ENCODE data around the gene EZR.
"Not testable (repeated sequence)": the region's sequence is repeated elsewhere in the genome, so short reads cannot be mapped to it uniquely, and the experiment has no call there.

Gene EZR

DNA sequence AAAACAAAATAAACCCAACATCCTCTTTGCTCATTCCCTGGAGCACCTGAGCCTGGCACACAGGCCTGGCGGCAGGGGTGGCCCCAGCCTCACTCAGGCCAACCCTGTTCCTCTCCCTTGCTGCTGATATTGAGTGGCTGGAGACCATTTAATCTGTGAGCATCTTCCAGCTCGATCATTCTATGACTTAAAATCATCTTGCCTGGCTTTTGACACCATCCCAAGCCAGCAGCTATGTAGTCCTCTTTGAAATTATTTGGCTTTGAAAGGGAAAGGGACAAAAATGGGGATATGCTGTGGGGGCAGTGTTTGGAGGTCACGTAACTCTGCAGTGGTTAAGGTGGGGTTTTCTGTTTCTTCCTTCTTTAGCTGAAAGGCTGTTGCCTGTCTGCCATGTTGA lies 22.8 kb downstream of the EZR start:
- no peak for DNase-seq

DNA sequence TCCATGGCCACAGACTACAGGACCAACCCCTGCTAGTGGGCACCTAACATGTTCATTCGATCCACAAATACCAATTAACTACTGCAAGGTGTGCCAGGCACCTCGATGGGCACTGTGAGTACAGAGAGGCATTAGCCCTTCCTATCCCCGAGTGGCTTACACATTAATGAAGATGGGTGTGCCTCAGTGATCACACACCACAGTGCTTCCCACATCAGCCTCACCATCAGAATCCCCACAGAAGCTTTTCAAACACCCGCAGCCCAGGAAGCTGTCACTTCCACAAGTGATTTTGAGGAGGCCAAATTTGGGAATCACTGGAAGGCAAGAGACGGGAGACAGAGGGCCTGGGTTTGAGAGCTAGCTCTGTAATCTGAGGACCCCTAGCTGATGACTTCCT lies 23.7 kb downstream of the EZR start:
- no peak for DNase-seq

DNA sequence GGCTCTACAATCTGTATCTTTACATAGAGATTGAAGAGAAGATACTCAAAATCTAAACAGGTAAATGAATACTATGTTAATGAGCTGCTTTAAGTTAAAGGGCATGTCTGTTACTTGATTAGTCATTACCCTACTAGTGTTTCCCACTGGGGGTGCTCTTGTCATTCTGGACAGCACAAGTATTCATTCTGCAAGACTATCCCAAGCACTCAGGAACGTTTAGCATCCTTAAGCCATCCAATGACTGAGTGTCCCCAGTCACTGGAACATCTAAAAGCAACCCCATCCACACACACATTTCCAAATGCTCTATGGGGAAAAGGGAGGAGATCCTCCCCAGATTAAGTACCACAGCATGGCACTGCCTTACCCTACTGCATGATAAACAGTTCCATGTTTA lies 25.7 kb downstream of the EZR start:
- no peak for DNase-seq

DNA sequence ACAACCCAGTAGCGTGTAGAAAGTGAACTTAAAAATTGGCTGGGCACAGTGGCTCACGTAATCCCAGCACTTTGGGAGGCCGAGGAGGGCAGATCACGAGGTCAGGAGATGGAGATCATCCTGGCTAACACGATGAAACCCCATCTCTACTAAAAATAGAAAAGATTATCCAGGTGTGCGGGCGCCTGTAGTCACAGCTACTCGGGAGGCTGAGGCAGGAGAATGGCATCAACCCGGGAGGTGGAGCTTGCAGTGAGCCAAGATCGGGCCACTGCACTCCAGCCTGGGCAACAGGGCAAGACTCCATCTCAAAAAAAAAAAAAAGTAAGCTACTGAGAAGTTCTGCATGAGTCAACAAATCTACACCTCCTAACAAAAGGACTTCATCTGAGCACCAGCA lies 26.7 kb downstream of the EZR start:
- DNase-seq, result not testable (repeated sequence)

DNA sequence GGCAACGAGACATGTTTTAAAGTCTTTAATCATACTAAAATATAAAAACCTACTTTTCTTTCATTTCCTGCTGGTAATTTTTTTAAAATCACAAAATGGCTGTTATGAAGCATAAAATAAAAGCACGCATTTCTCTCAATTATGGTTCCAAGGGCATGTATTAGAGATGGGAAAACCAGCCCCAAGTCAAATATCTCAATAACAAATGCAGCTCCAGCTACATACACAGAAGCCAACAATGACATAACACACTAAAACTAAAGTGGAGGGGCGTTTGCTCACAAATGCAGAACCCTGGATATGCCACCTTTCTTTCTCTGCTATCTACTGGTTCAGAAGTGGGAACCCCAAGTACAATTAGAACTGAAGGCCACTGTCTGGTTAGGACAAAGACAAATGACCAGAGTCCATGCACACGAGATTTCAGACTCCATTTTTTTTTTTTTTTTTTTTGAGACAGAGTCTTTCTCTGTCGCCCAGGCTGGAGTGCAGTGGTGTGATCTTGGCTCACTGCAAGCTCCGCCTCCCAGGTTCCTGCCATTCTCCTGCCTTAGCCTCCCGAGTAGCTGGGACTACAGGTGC lies 27.8 kb downstream of the EZR start:
- DNase-seq, result no peak

DNA sequence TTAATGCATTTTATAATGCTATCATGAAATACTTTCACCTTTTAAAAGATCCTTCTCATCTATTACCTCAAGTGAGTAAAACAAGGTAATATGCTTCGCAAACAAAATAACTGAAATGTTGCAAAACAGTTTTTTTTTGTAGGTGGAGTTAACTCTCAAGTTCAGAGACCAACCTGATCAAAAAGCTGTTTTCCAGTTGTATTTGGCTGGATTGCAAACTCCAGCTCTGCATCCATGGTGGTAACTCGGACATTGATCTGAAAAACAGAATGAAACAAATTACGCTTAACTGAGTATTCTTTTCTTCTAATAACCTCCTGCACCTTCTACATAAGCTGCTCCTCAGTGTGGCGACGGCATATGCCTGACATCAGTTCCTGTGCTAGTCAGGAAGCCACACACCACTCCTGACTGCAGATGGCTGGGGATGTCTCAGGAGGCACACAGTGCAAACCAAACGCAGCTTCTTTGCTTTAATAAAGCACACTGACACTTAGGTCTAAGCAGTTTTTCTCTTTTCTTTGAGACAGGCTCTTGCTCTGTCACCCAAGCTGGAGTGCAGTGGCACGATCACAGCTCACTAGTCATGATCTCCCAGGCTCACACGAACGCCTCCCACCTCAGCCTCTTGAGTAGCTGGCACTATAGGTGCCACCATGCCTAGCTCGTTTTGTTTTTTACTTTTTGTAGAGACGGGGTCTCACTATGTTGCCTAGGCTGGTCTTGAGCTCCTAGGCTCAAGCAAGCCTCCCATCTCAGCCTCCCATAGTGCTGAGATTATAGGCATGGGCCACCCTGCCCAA lies 29.9 kb downstream of the EZR start:
- DNase-seq, result no peak

DNA sequence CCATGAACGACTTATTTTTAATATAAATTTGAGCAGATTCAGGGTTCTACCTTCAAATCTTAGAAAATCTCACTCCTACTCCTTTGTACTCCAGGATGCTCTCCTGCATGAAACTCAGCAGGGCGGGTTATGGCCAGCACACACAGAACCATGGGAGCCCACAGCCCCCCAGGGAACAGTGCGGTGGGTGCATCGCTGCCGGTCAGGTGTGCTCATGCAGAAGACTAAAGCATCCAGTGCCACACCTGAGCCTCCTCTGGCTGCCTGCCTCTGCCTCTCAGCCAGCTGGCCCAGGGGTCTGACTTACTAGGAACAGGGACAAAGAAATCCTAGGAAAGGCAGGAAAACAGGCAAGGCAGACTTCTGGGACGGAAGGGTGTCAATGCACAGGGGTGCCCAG lies 31.8 kb downstream of the EZR start:
- DNase-seq, result no peak

DNA sequence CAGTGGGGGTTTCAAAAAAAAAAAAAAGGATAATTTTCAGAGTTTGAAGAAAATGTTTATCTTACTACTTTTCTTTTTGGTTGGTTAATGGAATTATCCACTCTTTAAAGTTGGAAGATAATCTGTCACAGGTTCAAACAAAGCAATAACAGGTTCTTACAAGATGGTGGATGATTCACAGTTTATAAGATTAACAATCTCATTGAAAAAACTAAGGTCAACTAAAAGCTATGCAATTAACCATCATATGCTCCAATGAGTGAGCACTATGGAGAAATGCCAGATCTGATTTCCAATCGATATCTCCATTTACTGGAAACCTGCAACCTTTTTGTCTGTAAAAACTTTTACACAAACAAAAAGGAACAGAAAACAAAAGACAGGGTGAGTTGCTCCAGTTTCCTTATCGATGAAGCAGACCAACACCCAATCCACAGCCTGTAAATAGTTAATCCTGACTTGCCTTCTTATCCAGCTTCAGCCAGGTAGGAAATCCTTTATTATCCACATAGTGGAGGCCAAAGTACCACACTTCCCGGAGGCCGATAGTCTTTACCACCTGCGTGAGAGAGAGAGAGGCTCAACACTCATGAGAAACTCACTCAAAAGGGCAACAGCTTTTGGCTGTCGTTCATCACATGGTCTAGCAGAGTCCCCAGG lies 32.4 kb downstream of the EZR start:
- no peak for DNase-seq

DNA sequence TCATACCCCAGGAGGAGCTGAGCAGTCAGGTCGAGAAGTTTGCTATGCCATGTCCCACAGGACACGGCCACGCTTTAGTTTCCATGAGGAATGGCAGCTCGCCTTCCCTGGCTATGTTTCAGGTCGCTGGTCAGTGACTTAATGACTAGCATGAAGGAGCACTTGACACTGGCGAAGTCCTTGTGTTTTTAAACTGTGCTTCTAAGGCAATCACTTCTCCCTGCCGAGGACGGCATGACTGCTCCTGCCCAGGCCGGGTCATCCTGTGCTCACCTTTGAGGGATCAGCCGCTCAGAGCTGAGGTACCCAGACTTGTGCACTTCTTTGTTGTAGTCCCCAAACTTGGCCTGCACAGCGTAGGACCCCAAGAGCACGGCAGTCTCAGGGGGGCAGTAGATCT lies 34.1 kb downstream of the EZR start:
- no peak for DNase-seq

DNA sequence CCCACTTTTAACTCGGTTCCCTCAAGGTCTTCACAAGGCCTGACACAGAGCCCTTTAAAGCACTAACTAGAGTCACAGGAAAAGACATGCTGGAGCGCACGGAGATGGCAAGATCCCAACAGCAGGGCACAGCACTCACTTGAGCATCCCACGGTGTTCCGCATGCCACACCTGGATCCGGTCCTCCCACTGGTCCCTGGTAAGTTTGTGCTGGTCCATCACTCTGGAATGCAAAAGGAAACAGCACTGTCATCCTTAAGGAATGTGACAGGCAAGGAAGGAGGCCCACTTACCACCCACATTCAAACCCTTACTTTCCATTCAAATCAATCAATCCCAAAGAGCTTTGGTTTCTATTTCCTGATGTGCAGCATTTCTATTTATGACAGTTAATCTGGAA lies 34.7 kb downstream of the EZR start:
- no peak for DNase-seq

DNA sequence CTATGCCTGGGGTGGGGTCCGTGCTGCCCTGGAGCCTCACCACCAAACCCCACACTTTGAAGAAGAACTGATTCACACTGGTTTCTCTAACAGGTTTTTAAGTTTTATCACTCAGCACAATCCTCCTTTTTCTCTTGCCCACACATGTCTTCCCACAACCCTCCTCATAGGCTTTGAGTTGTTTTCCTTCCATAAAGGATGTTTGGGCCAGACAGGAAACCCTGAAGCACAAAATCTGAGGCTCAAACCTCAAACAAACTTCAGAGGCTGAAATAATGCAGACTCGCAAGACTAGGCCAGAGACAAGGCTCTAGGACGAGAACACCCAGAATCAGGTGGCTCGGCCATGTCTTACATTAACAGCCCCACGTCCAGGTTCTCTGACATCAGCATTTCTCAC lies 35.3 kb downstream of the EZR start:
- DNase-seq, result no peak

DNA sequence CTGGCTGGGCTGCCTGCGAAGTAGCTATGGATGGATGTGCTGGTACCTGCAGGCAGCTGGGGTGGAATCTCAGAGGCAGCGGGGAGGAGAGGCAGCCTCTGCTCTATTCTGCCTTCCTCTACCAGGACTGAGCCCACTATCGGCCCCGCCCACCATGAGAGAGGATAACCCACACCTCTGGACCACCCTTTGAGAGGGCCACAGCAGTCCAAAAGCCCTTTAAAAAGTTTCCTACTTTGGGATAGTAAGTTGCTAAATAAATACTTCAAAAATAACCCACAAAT lies 36.1 kb downstream of the EZR start:
- no peak for DNase-seq

DNA sequence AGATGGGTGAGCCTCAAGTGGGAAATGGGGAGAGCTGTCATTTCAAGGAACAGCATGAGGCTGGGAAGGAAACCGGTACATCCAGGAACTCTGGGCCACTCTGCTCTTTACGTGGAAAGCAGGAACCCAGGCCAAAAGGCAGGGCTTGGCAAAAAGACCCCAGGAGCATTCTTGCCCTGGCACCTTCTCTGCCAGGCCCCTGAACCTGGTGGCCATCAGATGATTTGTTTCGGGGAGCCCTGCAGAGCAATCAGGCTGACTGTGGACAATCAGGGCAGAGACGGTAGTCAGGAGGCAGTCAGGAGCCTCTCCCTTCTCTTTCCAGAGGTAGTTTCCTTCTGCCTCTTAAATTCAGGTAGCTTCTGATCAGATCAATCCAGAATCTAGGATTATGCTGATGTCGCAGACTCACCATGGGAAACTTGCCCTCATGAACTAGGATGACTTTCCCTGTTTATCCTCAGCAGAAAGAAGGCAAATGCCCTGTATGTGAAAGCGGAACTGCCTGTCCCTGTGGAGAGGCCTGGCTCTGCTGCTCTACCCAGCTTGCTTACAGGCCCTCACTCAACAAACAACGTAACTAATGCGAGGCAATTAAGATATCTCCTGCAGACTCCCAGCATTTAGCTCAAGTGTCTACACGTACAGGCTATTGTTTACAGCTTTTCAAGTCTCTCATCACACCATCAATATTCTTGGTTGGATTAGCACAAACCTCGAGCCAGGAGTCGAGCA lies 36.6 kb downstream of the EZR start:
- no peak for DNase-seq

DNA sequence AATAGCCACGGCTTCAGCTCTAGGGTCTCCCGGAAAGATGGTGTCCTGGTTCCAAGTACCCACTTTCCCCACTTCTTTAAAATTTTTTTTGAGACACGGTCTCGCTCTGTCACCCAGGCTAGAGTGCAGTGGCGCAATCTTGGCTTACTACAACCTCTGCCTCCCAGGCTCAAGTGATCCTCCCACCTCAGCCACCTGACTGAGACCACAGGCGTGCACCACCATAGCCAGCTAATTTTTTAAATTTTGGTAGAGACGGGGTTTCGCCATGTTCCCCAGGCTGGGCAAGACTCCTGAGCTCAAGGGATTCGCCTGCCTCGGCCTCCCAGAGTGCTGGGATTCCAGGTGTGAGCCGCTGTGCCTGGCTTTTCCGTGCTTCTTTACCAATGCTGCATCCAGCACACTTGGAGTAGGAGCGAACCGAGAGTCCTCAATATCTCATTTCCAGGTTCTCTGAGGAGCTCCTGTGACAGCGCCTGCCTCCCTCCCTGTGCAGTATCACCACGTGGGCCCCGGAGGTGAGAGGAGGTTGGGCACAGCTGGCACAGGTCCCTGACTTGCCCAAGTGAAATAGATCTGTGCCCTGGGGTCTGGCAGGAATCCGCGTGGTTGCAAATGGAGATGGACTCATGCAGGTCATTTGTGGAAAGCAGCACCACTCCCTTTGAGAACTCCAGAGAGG lies 37.3 kb downstream of the EZR start:
- DNase-seq, result no peak

DNA sequence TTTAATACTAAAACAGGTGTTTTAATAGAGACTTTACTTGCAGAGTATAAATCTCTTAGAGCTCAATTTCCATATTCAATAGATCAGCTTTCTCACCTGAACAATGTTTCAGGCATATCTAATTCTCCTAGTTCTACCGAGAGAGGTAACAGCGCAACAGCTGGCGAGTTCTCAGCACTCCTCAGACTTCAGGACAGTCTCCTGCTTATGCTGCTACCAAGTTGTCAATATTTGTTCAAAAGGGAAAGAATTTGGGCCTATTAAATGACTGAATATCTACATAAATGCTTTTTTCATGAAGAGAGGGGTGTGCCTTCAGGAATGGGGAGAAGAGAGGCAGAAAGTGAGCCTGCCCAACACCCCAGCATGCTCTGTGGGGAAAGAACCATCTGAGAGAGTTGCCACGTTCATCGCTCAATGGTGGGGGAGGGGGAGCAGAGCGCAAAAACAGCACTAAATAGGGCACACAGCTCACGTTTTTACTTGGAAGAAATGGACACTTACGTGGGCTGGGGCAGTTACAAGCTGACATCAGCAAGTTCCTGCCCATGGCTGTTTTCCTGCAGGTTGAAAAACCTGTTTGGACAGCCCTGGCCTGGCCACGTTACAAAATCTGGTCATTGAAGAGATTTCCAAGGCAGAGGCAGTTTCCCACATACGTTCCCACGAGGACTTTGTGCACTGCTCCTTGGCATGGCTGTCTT lies 38.0 kb downstream of the EZR start:
- no peak for DNase-seq

DNA sequence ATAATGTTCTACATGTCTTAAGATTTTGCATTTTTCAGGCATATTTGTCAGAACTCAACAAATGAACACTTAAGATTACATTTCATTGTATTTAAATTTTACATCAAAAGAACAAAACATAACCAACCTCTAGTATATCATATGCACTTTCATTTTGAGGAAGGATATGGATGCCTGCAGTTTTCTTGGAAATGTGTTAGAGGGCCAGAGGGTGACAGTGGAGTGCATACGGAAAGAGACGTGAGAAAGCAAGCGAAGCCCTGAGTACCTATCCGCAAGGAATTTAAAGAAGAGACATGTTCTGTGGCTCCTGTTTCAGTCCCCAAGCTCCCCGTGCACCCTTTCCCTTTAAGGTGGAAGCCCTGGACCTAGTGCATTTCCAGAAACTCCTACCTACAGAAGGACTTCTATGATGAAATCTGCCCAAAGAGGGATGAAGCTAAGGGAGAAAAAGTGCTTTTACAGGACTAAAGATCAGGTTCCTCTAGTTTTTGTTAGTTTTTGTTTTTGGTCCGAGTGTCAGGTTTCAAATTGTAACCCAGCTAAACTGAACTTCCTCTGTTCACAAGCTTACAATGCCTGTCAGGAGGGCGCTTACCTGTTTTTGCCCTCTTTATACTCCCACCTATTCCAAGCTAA lies 38.8 kb downstream of the EZR start:
- DNase-seq, result no peak

DNA sequence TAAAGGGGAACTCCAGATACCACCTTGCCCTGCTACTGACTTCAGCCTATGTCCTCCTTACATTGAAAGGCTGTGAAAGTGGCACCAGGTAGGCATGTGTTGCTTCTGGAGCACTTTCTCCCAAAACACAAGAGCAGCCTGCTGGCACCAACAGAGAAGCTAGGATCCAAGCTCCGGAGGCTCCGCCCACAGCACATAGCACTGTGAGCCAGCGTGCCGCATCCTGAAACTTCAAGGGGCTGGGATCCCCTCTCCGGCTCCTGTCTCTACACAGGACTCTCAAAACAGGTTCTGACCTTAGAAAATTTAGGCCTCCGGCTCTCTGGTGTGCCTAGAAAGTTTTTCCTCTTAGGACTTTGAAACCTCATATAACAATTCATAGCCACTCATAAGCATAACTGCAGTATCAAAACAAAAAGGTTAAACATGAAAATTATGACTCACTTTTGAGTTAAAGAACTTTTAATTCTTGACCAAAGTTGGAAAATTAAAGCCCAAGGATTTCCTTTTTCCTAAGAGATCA lies 41.1 kb downstream of the EZR start:
- DNase-seq, result no peak

DNA sequence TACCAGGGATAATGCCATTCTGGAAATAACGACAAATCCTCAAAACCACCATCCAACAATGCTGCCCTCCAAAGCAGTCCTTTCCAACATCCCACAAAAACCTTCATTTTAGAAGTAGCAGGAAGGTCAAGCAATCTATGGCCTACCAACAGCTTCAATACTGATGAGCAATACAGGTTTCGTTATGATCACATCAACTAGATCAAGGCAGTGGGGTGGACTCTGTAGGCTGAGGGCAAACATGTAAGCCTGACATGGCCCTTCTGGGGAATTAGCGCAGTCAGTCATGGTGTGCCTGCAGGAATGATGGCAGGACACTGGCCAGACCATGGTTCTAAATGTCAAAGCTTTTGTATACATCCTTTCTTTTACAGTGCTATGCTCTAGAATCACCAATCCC lies 41.7 kb downstream of the EZR start:
- DNase-seq, result no peak

DNA sequence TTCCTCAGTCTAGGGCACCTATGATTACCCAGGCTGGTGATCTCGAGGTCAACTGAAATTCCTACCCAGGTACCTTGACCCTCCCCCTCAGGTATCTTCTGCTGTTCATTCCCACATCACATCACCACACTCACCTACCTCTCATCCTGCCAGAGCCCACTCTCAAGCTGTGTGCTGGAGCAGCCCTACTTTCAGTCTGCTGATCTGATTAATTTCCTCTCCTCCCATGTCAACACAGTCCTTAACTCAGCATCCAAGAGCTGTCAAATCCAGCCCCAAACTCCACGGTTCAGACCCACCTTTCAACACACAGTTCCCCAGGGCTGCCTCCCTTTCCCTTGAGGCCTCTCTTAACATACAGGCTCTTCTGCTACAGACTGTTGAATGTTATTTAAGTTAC lies 42.4 kb downstream of the EZR start:
- no peak for DNase-seq

DNA sequence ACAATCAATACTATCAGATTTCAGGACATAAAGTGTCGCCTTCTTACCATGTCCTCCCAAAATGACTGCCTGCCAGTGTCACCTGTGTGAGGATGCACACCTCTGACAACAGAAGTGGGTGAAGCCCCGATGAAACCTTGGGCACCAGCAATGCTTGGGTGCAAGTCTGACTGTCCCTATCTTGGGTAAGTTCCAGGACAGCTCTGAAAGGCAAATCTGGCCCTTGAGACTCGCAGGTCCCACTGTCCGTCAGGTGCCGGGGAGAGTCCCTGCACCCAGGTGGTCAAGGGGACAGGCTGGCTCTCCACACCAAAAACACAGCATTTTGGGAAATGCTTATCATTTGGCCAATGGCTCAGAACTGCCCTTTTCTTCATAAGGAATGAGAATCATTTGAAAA lies 43.3 kb downstream of the EZR start:
- DNase-seq, result no peak

DNA sequence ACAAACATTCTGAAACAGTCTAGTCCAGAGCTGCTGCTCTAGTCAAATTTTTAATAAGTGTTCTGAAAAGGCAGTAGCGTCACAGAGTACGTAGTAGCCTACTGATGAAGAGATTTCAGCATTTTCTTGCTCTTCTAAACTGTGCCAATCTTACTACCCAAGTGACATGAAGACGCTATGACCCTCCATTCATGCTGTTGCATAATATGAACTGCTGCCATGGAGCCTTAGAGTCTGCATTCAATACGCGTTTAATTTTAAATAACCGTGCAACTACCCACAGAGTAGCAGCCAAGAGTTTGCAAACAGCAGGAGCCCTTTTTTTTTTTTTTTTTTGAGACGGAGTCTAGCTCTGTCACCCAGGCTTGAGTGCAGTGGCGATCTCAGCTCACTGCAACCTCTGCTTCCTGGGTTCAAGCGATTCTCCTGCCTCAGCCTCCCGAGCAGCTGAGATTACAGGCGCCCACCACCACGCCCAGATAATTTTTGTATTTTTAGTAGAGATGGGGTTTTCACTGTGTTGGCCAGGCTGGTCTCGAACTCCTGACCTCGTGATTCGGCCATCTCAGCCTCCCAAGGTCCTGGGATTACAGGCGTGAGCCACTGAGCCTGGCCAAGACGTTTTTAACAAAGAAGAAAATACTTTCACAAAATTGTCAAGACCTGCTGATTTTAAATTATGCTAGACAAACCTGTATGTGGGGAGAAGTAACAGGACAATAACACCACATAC lies 44.3 kb downstream of the EZR start:
- DNase-seq, result no peak

All from NCI-H2227 treated with DMSO at 0.1 percent for 48 hours (cell line).